ENCODE data around the gene LINS1. TPM values are rescaled to one million over a fixed set of nuclear protein-coding genes. Genes with fewer than 3 reads are reported as not detected.
A peak's percentile ranks its signal among the peaks of the same experiment; 100 is the strongest.
"Not testable (repeated sequence)": the region's sequence is repeated elsewhere in the genome, so short reads cannot be mapped to it uniquely, and the experiment has no call there.

LINS1 gene
- polyA plus RNA-seq, 2 of the 4 experiments (the other 2 are of a cell fraction), result 10.0 to 24.6 TPM

- FAIRE-seq; ATAC-seq; H3K4me1 ChIP-seq; DNase-seq (ENCODE audit: low read depth in 1 of 2, low spot score in 1 of 2); H3K27ac ChIP-seq; H3K4me2 ChIP-seq; H3K4me3 ChIP-seq; POLR2A ChIA-PET: not testable (repeated sequence)
- peaks cover 28% of the 10 kb centered on the region for H3K9me3 ChIP-seq
- WGBS (ENCODE audit: missing lambda C conversion rate), result 87% methylated on average over 2 of the region's 2 CpGs
- CTCF ChIA-PET, result interaction anchor here (2.6 kb wide), 1 partner anchor 241 kb away, joined by 9 read pairs; no protein-coding TSS in a partner anchor
These were observed 10.8 kb downstream of the LINS1 start for GRCh38 chr15:100591163-100591562.

GRCh38 chr15:100588638-100589242 is 13.2 kb downstream of the LINS1 start:
- FAIRE-seq, result no peak
- Histone ChIP-seq H3K9me3 (peaks cover 28% of the 10 kb centered on the region), H3K27ac (no peak overlapping the region), H3K4me2 (no peak overlapping the region), H3K4me3 (no peak overlapping the region), H3K4me1 (no peaks in the 10 kb centered on the region)
- POLR2A ChIA-PET, result no interaction called here
- 29% methylated on average over 1 of the region's 1 CpG for WGBS (ENCODE audit: missing lambda C conversion rate)
- CTCF ChIA-PET, result interaction anchor here (1.4 to 2.6 kb wide), 3 partner anchors 11 to 250 kb away, joined by 3 to 9 read pairs (median 3); no protein-coding TSS in a partner anchor
- DNase-seq (ENCODE audit: low read depth in 1 of 2, low spot score in 1 of 2), result peak in 1 of 2 experiments; percentile 52
- TF ChIP-seq CHD4 (IDR thresholded peaks at IDR 0.05; ENCODE audit: borderline replicate concordance), result no peak
- TF ChIP-seq CTCF (IDR thresholded peaks at IDR 0.05), result no peak
- no peak for TF ChIP-seq MYC (IDR thresholded peaks at IDR 0.05; ENCODE audit: borderline replicate concordance, low read length)
- peak; percentile 95 for TF ChIP-seq ZFP36 (IDR thresholded peaks at IDR 0.05; ENCODE audit: borderline replicate concordance, partially characterized antibody)
- no peak for TF ChIP-seq MAZ (IDR thresholded peaks at IDR 0.05; ENCODE audit: borderline replicate concordance, low read depth, low read length)
- no peak for TF ChIP-seq ZNF302 (CRISPR knock-in tag; IDR thresholded peaks at IDR 0.05)
- ATAC-seq, result no peak

- ChIA-PET CTCF (no interaction called here), POLR2A (no interaction called here)
- FAIRE-seq (no peak), ATAC-seq (no peak), DNase-seq (ENCODE audit: low read depth in 1 of 2, low spot score in 1 of 2) (no peak)
- 84% methylated on average over 4 of the region's 4 CpGs for WGBS (ENCODE audit: missing lambda C conversion rate)
- TF ChIP-seq HOXA7 (CRISPR knock-in tag; IDR thresholded peaks at IDR 0.05) (no peak), CTCF (IDR thresholded peaks at IDR 0.05) (no peak), CBX8 (IDR thresholded peaks at IDR 0.05) (no peak), MYC (IDR thresholded peaks at IDR 0.05; ENCODE audit: borderline replicate concordance, low read length) (no peak), JUNB (IDR thresholded peaks at IDR 0.05) (no peak), ZNF302 (CRISPR knock-in tag; IDR thresholded peaks at IDR 0.05) (no peak), ATOH8 (CRISPR knock-in tag; IDR thresholded peaks at IDR 0.05; ENCODE audit: low read depth) (no peak), POLR2AphosphoS2 (conservative IDR thresholded peaks at IDR 0.05; ENCODE audit: low read length) (no peak), CBX2 (IDR thresholded peaks at IDR 0.05; ENCODE audit: borderline replicate concordance, low read depth) (no peak), HMGXB4 (CRISPR knock-in tag; IDR thresholded peaks at IDR 0.05; ENCODE audit: borderline replicate concordance) (no peak), KDM1A (IDR thresholded peaks at IDR 0.05; ENCODE audit: low read depth) (no peak), FOSB (CRISPR knock-in tag; IDR thresholded peaks at IDR 0.05) (no peak), CEBPB (IDR thresholded peaks at IDR 0.05) (no peak), ELK1 (IDR thresholded peaks at IDR 0.05; ENCODE audit: low read depth, low read length) (no peak), RNF2 (IDR thresholded peaks at IDR 0.05; ENCODE audit: borderline replicate concordance, low read depth) (no peak), NPAS2 (CRISPR knock-in tag; IDR thresholded peaks at IDR 0.05; ENCODE audit: borderline replicate concordance) (no peak), EHF (CRISPR knock-in tag; IDR thresholded peaks at IDR 0.05) (no peak), KDM5A (IDR thresholded peaks at IDR 0.05) (no peak), RCOR1 (IDR thresholded peaks at IDR 0.05; ENCODE audit: low read depth, low read length) (no peak)
- no peaks in the 10 kb centered on the region for H3K9me3 ChIP-seq
- H3K4me1 ChIP-seq, result no peaks in the 10 kb centered on the region
- no peak overlapping the region for H3K4me2 ChIP-seq
- H3K4me3 ChIP-seq, result no peak overlapping the region
- no peak overlapping the region for H3K27ac ChIP-seq
These were observed 21.6 kb downstream of the LINS1 start for GRCh38 chr15:100580414-100580813.
